A673 (cell line): ENCODE measurements around the gene LYPD5. TPM values are rescaled to one million over a fixed set of nuclear protein-coding genes. Genes with fewer than 3 reads are reported as not detected.

Experiments used
- Bru-seq: library from RNA; stranded (reverse); fragments of 400-500 nt; gene quantifications from one replicate; lab custom pipeline; 2021; lab: Mats Ljungman, UMichigan
- BruChase-seq, 2 experiments: library from RNA; stranded (reverse); fragments of 400-500 nt; gene quantifications; one replicate each; lab custom pipeline; 2021; lab: Mats Ljungman, UMichigan
- BruUV-seq: library from RNA; stranded (reverse); fragments of 400-500 nt; replicated peaks from 2 replicates; lab custom pipeline; 2021; lab: Mats Ljungman, UMichigan
- CTCF ChIA-PET: fragments of 300-600 bp; sonication (Branson Sonifier 250); formaldehyde crosslinking; loops from one replicate; lab custom pipeline; 2022; ENCODE audit warnings: antibody characterized with exemption; lab: Charles Lee
- POLR2A ChIA-PET: fragments of 300-600 bp; sonication (Branson Sonifier 250); formaldehyde crosslinking; loops from one replicate; lab custom pipeline; 2022; ENCODE audit warnings: antibody characterized with exemption; ENCODE audit not compliant: low non-redundant PET; lab: Charles Lee
- DNase-seq: peaks from one replicate; pipeline ENCODE4 v3.0.0-alpha.2; 2015; ENCODE audit warnings: low spot score
- H3K27ac ChIP-seq: fragments of 200-600 bp; sonication (generic); 2 replicates; pipeline ENCODE4 v1.5.1; 2016; ENCODE audit warnings: mixed run types, low read depth, mild to moderate bottlenecking, mixed read lengths, antibody characterized with exemption, low read length; ENCODE audit not compliant: poor library complexity, severe bottlenecking
- H3K27me3 ChIP-seq: fragments of 200-600 bp; sonication (generic); replicated peaks from 2 replicates; pipeline ENCODE4 v1.6.1; 2017; ENCODE audit warnings: mixed run types, low read depth, mild to moderate bottlenecking, mixed read lengths, antibody characterized with exemption, low read length; ENCODE audit not compliant: insufficient read depth, poor library complexity
- H3K36me3 ChIP-seq: fragments of 200-600 bp; sonication (generic); 2 replicates; pipeline ENCODE4 v1.6.1; 2016; ENCODE audit warnings: mixed run types, mild to moderate bottlenecking, mixed read lengths, antibody characterized with exemption, low read length; ENCODE audit not compliant: insufficient read depth, poor library complexity, severe bottlenecking
- H3K4me1 ChIP-seq: fragments of 200-600 bp; sonication (generic); 2 replicates; pipeline ENCODE4 v1.6.1; 2017; ENCODE audit warnings: mixed run types, mild to moderate bottlenecking, mixed read lengths, antibody characterized with exemption, low read length; ENCODE audit not compliant: insufficient read depth, poor library complexity, severe bottlenecking
- H3K4me3 ChIP-seq: fragments of 200-600 bp; sonication (generic); 2 replicates; pipeline ENCODE4 v1.5.1; 2016; ENCODE audit warnings: low read depth, mixed run types, mild to moderate bottlenecking, mixed read lengths, low read length; ENCODE audit not compliant: poor library complexity, severe bottlenecking
- H3K9me3 ChIP-seq: fragments of 200-600 bp; sonication (generic); 2 replicates; pipeline ENCODE4 v1.6.1; 2016; ENCODE audit warnings: mixed run types, low read depth, mild to moderate bottlenecking, mixed read lengths, antibody characterized with exemption, low read length; ENCODE audit not compliant: poor library complexity, severe bottlenecking
- CTCF ChIP-seq: fragments of 300-800, 200-600 bp; sonication (generic); conservative IDR thresholded peaks from 2 replicates; pipeline ENCODE4 v1.5.1; 2017; ENCODE audit warnings: low read depth, mild to moderate bottlenecking, antibody characterized with exemption, low read length, moderate library complexity, mixed read lengths
- EZH2 ChIP-seq: fragments of 200-600 bp; sonication (generic); IDR thresholded peaks from 2 replicates; pipeline ENCODE4 v1.6.1; 2017; ENCODE audit warnings: borderline replicate concordance, low read depth, mild to moderate bottlenecking, mixed read lengths, antibody characterized with exemption, low read length; ENCODE audit not compliant: poor library complexity, severe bottlenecking
- intact Hi-C: fragments of 100-400 bp; cut with micrococcal nuclease; formaldehyde crosslinking; loops from one replicate; pipeline ENCODE4 v1.10.0; 2022; ENCODE audit not compliant: unreplicated experiment
- long read RNA-seq: library from polyadenylated mRNA; stranded (forward); transcript quantifications from one replicate; pipeline ENCODE4 v2.0.0, GENCODE V29; 2022
- total RNA-seq: library from RNA; stranded (reverse); gene quantifications from 2 replicates; pipeline ENCODE4 v1.2.3, GENCODE V29; 2021

The LYPD5 gene
- total RNA-seq (not detected in 2 replicates), Bru-seq, nascent RNA (not detected), BruChase-seq, experiment 1, labeled RNA remaining after a 2-hour chase (not detected), BruChase-seq, experiment 2, labeled RNA remaining after a 6-hour chase (percentile 9 among the genes with signal in this experiment)
- long read RNA-seq: 0 reads

- no peaks in the 10 kb centered on the region for H3K36me3 ChIP-seq
- CTCF ChIA-PET: no interaction called here
- TF ChIP-seq CTCF: no peak
- TF ChIP-seq EZH2: no peak
- no peak within 1 kb of the TSS for H3K27ac ChIP-seq
- POLR2A ChIA-PET: no interaction called here
- H3K4me1 ChIP-seq: no peaks in the 10 kb centered on the region
- H3K9me3 ChIP-seq: no peaks in the 10 kb centered on the region
- no peak within 1 kb of the TSS for H3K4me3 ChIP-seq
- no peak for DNase-seq
- H3K27me3 ChIP-seq: no peaks in the 10 kb centered on the region
- no TSS peak for BruUV-seq
- intact Hi-C loops: loop anchor here (10.0 kb wide), 1 partner anchor 358 kb away; no protein-coding TSS in a partner anchor
These were observed at the start of gene LYPD5 for GRCh38 chr19:43802216-43802951. LYPD5 (minus strand) TSS chr19:43802447; CDS start chr19:43802380, 67 bp downstream.

- peaks cover 72% of the 10 kb centered on the region for H3K9me3 ChIP-seq
- no peak overlapping the region for H3K4me3 ChIP-seq
- no peaks in the 10 kb centered on the region for H3K4me1 ChIP-seq
- no peaks in the 10 kb centered on the region for H3K27me3 ChIP-seq
- no peak for DNase-seq
- TF ChIP-seq CTCF (no peak), EZH2 (no peak)
- H3K36me3 ChIP-seq: peaks cover 20% of the 10 kb centered on the region
- CTCF ChIA-PET: no interaction called here
- intact Hi-C loops: no loop called here
- no TSS peak for BruUV-seq
- POLR2A ChIA-PET: no interaction called here
- H3K27ac ChIP-seq: no peak overlapping the region
These were observed 46.6 kb upstream of the LYPD5 start for GRCh38 chr19:43848821-43849220.

- Histone ChIP-seq H3K36me3 (peaks cover 30% of the 10 kb centered on the region), H3K27me3 (no peaks in the 10 kb centered on the region), H3K4me1 (no peaks in the 10 kb centered on the region), H3K4me3 (no peak overlapping the region), H3K27ac (no peak overlapping the region), H3K9me3 (peaks cover 72% of the 10 kb centered on the region)
- BruUV-seq: no TSS peak
- POLR2A ChIA-PET: no interaction called here
- TF ChIP-seq EZH2: no peak
- no peak for TF ChIP-seq CTCF
- DNase-seq: no peak
- CTCF ChIA-PET: no interaction called here
- intact Hi-C loops: no loop called here
These were observed 45.6 kb upstream of the LYPD5 start for GRCh38 chr19:43847884-43848283.
